Measurements from ENCODE around the gene PSMD5. TPM values are rescaled to one million over a fixed set of nuclear protein-coding genes. Genes with fewer than 3 reads are reported as not detected.

Gene PSMD5
- 25.4 to 33.5 TPM (median 29.2 TPM) in 5 replicates for total RNA-seq (2022; extraction: Qiagen RNA extraction; ENCODE audit: low read depth)

GRCh38 chr9:120842685-120843485, at the start of gene PSMD5:
TSS of gene PSMD5 (minus strand) at chr9:120842922. CDS start at chr9:120842909, 13 bp downstream.

GRCh38 chr9:120876842-120877240, 34.1 kb upstream of the PSMD5 start, which contains the start of gene PHF19:
TSS of gene PHF19 (minus strand) at chr9:120877188. CDS start at chr9:120874741, 2,447 bp downstream.

GRCh38 chr9:120792898-120793765, 49.6 kb downstream of the PSMD5 start, which contains the start of gene FBXW2:
TSS of gene FBXW2 (minus strand) at chr9:120793416. CDS start at chr9:120788258, 5,158 bp downstream.

Other genes with a start within 250 kb of the PSMD5 start
- 14.0 to 29.7 TPM (median 26.6 TPM) in 5 replicates for gene MEGF9, start 128.5 kb downstream of the PSMD5 start, total RNA-seq (2022; extraction: Qiagen RNA extraction; ENCODE audit: low read depth)
- 36.9 to 42.0 TPM (median 41.1 TPM) in 5 replicates for gene FBXW2, start 49.5 kb downstream of the PSMD5 start, total RNA-seq (2022; extraction: Qiagen RNA extraction; ENCODE audit: low read depth)
- gene PHF19, start 34.3 kb upstream of the PSMD5 start, total RNA-seq (2022; extraction: Qiagen RNA extraction; ENCODE audit: low read depth): 87.6 to 137 TPM (median 117 TPM) in 5 replicates
- 3.6 to 6.8 TPM (median 4.6 TPM) in 5 replicates for gene TRAF1, start 83.9 kb upstream of the PSMD5 start, total RNA-seq (2022; extraction: Qiagen RNA extraction; ENCODE audit: low read depth)
- 8.3 to 15.6 TPM (median 13.0 TPM) in 5 replicates for gene C5, start 207.4 kb upstream of the PSMD5 start, total RNA-seq (2022; extraction: Qiagen RNA extraction; ENCODE audit: low read depth)
- 5.0 to 8.0 TPM (median 6.8 TPM) in 5 replicates for gene CNTRL, start 232.0 kb upstream of the PSMD5 start, total RNA-seq (2022; extraction: Qiagen RNA extraction; ENCODE audit: low read depth)